ENCODE data around the gene ST8SIA3.
A peak's percentile ranks its signal among the peaks of the same experiment; 100 is the strongest.

The ST8SIA3 gene, protein sequence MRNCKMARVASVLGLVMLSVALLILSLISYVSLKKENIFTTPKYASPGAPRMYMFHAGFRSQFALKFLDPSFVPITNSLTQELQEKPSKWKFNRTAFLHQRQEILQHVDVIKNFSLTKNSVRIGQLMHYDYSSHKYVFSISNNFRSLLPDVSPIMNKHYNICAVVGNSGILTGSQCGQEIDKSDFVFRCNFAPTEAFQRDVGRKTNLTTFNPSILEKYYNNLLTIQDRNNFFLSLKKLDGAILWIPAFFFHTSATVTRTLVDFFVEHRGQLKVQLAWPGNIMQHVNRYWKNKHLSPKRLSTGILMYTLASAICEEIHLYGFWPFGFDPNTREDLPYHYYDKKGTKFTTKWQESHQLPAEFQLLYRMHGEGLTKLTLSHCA

DNA sequence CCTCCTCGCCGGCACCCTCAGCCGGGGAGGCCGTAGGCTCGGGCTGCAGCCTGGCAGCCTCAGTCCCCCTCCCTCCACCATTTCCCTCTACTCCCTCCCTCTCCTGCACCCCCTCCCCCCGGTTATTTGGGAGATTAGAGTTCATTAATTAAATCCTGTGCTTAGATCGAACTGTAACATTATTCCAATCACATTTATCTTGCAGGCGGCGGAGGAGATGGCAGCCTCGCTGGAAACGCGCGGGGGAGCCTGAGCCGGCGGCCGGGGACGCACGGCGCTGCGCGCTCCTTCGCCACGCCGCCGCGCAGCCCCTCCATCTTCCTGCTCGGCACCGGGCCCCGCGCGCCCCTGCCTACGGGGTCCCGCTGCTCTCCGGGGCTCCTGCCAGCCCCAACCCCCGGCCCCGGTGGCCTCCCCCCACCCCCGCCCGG is at the start of gene ST8SIA3:
TSS of gene ST8SIA3 (plus strand) at position 287 of the 431 bp plus-strand sequence. CDS start 290 bp downstream, outside the sequence.
- DNase-seq, result no peak

DNA sequence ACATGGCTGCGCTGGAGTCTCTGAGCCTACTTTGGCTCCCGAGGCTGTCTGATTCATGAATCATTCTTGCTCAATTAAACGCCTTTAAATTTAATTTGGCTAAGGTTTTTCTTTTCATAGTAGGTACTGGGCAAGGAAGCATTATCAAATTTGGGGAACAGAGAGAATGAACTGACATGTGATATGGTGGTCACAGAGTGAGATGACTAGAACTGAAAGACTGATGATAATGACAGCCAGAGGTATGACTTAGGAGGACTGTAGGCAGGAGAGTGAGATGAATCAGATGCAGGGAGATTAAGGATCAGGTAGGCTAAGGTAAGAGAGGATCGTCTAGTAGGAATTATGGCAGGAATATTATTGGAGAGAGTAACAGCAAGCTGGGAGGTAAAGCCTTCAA is 40.9 kb upstream of the ST8SIA3 start:
- DNase-seq, result no peak

- DNase-seq, result no peak
These were observed 39.8 kb upstream of the ST8SIA3 start for GRCh38 chr18:57312346-57313144.

DNA sequence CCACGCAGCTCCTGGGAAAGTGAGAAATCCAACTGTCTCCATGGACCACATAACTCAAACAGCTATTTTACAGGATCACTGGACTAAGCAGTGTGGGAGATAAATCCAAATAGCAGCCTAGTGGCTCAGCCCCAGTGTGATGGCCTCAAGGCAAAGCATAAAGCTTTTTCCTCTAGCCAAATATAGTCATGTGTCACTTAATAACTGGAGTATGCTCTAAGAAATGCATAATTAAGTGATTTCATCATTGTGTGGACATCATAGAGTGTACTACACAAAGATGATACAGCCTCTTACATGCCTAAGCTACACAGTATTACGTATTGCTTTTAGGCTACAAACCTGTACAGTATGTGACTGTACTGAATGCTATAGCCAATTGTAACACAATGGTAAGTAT is 31.8 kb upstream of the ST8SIA3 start:
- no peak for DNase-seq

DNA sequence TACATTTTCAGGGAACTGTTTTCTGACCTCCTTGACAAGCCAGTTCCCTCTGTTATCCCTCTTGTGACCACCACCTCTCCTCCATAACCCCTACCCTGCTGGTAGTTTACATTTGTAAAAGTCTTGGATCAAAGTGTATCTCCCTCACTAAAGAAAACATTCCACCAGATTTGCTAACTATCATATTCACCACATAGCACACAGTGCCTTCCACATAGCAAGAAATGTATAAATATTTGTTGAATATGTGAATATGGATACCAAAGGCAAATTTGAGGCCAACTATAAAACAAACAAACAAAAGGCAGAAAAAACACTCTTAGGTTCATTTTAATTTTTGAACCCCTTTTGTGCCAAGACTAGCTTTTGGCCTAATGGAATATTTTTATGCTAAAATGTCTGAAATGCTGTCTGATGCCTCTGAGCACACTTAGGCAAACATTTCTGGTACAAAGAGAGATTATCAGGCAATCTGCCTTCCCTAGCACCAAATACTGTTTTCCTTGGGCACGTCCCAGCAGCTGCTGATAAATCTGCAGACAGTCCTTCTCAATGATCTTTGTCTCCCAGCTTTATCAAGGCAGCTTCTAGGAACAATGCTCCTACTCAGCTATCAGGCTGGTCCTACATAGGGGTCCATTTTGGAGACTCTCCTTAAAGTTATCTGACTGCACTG is 26.7 kb upstream of the ST8SIA3 start:
- DNase-seq, result no peak

DNA sequence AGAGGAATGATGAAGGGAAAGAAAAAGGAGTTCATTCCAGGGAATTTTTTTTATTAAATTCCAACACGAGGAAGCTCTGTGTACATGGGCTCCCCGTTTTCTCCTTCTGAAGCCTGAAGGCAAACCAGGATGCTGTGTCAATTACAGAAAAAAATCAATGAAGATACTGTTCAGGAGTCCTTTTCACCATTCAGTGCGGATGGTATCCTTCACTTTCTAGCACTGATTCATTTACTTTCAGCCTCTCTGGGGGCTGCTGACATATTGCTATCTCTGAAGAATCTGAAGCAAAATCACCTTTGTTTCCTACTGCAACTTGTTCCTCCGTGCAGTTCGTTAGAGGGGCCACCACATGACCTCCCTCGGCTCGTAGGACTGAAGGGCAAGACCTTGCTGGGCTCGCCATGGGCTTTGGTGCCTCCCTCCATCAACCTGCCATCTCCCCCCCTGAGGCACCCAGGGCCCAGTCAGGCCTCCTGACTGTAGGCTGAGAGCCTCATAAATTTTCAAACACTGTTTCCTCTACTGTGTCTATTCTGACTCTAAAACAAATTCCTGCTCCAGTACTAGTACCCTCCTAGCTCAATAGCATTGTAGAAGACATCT is 25.5 kb upstream of the ST8SIA3 start:
- no peak for DNase-seq

GRCh38 chr18:57328665-57329064 is 23.7 kb upstream of the ST8SIA3 start:
- no peak for DNase-seq

- DNase-seq, result no peak
These were observed 22.5 kb upstream of the ST8SIA3 start for GRCh38 chr18:57329856-57330255.

DNA sequence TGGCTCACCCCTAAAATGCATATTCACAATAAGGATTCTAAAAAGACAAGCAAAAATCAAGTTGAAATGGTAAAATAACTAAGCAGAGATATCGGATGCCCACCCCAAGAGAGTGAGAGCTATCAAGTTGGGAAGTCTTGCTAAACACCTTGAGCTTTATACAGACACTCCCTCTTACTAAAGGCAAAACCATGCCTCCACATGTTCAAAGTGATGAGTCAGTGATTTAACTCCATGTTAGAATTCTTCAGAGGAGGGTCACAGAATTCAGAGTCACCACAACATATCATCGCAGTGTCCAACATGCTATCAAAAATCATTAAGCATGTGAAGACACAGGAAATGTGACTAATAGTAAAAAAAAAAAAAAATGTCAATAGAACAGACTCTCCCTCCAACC is 20.6 kb upstream of the ST8SIA3 start:
- no peak for DNase-seq

GRCh38 chr18:57333940-57334339 is 18.4 kb upstream of the ST8SIA3 start:
- no peak for DNase-seq

GRCh38 chr18:57334383-57334782 is 18.0 kb upstream of the ST8SIA3 start:
- DNase-seq, result no peak

- DNase-seq, result no peak
These were observed 16.0 kb upstream of the ST8SIA3 start for GRCh38 chr18:57336343-57336742.

- DNase-seq, result no peak
These were observed 14.5 kb upstream of the ST8SIA3 start for GRCh38 chr18:57337890-57338289.

GRCh38 chr18:57343833-57344232 is 8.5 kb upstream of the ST8SIA3 start:
- peak; percentile 66 for DNase-seq

DNA sequence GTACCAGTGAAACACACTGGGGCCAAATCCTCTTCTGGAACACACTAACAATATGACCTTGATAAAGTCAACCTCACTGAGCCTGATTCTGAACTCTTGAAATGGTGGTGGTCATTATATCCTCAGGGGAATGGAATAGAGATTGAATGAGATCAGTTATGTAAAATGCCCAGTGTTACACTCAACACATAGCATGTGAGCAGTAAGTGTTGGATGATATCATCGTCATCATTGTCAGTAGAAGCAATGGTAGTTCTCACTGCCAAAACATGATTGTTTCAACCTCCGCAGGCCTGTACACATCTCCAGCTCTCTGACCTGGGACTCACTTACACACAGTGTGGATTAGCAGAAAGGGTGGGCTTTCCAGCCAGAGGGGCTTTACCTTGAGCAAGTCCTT is 5.5 kb upstream of the ST8SIA3 start:
- no peak for DNase-seq

DNA sequence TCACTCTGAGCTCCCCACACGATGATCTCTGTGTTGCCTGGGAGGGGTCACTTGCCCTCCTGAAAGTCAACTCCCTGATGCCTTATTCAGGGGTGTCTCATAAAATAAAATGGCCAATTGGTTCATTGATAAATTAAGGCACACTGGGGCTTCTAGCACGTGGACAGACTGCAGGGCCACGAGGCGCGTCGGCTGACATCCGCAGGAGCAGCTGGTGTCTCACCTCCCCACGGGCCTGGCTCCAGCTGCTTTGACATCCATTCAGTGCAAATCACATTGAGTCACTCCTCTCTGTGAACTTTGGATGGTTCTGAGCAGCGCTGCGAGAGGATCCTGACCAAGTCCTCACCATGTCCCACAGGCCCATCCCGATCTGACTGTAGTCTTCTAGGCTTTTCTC is 4.6 kb upstream of the ST8SIA3 start:
- peak; percentile 35 for DNase-seq

DNA sequence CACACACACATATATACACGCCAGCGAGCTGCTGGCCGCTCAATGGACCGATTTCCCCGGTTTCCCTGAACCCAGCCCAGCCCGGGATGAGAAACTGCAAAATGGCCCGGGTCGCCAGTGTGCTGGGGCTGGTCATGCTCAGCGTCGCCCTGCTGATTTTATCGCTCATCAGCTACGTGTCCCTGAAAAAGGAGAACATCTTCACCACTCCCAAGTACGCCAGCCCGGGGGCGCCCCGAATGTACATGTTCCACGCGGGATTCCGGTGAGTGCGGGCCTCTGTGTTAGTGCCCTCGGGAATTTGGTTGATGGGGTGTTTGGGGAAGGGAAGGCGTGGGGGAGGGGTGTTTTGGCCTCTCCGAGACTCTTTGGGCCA is 392 bp downstream of the ST8SIA3 start:
- no peak for DNase-seq

DNA sequence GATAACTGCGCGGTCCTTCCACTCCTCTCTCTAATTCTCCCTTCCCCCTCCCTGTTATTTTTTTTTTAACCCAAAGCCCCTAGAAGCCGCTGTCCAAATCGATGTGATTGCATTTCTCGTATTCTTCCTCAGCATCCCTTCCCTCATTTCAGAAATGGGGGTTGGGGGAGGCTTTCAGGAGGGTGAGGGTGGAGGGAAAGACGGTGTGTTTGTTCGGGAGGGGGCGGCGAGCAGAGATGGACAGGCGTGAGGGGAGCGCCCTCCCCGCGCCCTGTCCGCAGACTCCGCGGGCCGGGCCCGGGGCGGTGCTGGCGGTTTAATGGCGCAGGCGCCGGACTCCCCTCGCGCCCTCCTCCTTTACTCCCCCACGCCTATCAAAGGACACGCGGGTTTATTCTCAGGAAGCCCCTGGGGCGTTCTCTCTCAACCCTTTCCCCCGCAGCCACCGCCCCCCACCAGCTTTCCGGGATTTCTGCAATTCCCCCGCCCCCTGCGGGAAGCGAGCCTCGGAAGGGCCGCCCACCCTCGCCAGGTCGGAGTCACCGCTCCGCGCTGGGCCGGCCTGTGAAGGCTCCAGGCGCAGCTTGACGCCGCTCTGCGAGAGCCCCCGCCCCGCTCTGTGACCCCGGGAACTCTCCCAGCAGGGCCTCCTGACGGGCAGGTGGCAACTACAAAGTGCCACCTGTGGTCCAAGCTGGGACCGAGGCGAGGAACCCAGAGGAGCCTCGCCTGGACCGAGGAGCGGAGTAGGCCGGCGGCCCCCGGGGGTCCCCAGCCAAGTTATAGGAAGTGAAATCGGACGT is 981 bp downstream of the ST8SIA3 start:
- DNase-seq, result no peak

DNA sequence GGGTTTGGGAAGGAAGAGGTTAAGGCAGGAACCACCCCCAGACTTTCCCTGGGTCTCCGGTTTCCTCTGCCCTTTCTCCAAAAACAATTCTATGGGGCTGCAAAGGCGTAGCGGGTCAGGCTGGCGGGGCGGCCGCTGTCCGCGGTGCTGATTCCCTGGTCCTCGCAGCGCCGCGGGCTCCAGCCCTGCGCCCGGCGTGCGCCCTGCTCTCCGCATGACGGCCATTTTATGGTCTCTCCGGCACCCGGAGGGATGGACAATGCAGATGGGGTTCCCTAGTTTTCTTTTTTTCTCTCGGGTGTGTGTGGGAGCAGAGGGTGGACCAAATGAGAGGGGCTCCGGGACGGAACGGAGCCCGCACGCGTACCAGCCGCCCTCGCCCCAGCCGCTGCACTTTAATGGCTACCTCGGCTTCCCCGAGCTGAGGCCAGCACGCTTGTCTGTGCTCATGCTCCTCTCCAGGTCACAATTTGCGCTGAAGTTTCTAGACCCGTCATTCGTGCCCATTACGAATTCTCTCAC is 1.6 kb downstream of the ST8SIA3 start:
- DNase-seq, result peak; percentile 32

- no peak for DNase-seq
These were observed 7.1 kb downstream of the ST8SIA3 start for GRCh38 chr18:57359433-57359832.

- no peak for DNase-seq
These were observed 10.4 kb downstream of the ST8SIA3 start for GRCh38 chr18:57362714-57363113.

DNA sequence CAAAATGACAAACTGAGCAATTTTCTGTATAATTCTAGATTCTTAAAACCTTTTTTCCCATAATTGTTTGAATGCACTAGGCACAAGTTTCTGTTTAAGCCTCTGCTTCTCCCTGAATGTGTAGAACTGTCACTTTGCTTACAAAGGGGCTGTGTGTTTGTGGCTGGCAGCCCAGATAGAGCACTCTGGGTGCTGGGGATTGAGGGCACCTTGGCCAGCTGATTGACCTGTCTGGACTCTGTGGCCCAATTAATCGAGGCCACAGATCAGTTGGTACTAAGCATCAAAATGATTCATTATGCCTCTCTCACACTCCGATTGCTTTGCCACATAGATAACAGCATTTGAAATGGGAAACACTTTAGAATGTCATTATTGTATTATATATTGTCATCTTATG is 12.1 kb downstream of the ST8SIA3 start:
- no peak for DNase-seq

Data from NCI-H2171 treated with DMSO at 0.1 percent for 48 hours (cell line).